H1 (cell line): ENCODE measurements around the gene PTDSS2. TPM values are rescaled to one million over a fixed set of nuclear protein-coding genes. Genes with fewer than 3 reads are reported as not detected.

Source experiments
- CTCF ChIA-PET: fragments of 300-600 bp; sonication (Branson Sonifier 250); formaldehyde crosslinking; loops from one replicate; lab custom pipeline; 2021; ENCODE audit not compliant: partially characterized antibody; lab: Charles Lee
- POLR2A ChIA-PET: fragments of 300-600 bp; sonication (Branson Sonifier 250); formaldehyde crosslinking; loops from one replicate; lab custom pipeline; 2021; ENCODE audit warnings: inconsistent platforms; ENCODE audit not compliant: partially characterized antibody; lab: Charles Lee
- DNase-seq, 2 experiments: peaks; one replicate each; pipeline versions ENCODE4 v3.0.0 to v3.0.0-alpha.2; 2010 to 2022; ENCODE audit warnings: low spot score in 2 of 2, low read depth in 1 of 2, mixed read lengths in 1 of 2
- FAIRE-seq: peaks from 2 replicates; lab custom pipeline; 2011; peaks lifted over from hg19 to GRCh38; lab: Jason Lieb, UNC
- H2AFZ ChIP-seq: 2 replicates; pipeline ENCODE4 v1.8.1; 2012; ENCODE audit warnings: low read length, inconsistent platforms
- H2AK5ac ChIP-seq: 2 replicates; pipeline ENCODE4 v1.6.1; 2013; ENCODE audit warnings: low read depth, low read length
- H2BK120ac ChIP-seq: replicated peaks from 2 replicates; pipeline ENCODE3; 2013; ENCODE audit warnings: low read depth, low read length, inconsistent platforms
- H2BK12ac ChIP-seq: 2 replicates; pipeline ENCODE4 v1.6.1; 2013; ENCODE audit warnings: low read depth, low read length
- H2BK15ac ChIP-seq: 2 replicates; pipeline ENCODE4 v1.6.1; 2013; ENCODE audit warnings: low read length
- H2BK20ac ChIP-seq: 2 replicates; pipeline ENCODE4 v1.6.1; 2013; ENCODE audit warnings: low read length
- H2BK5ac ChIP-seq: 2 replicates; pipeline ENCODE4 v1.6.1; 2013; ENCODE audit warnings: low read depth, low read length
- H3K14ac ChIP-seq: 2 replicates; pipeline ENCODE4 v1.6.1; 2013; ENCODE audit warnings: inconsistent platforms; ENCODE audit not compliant: insufficient read length
- H3K18ac ChIP-seq: 2 replicates; pipeline ENCODE4 v1.6.1; 2013; ENCODE audit warnings: low read length; ENCODE audit errors: extremely low read depth
- H3K23ac ChIP-seq: 2 replicates; pipeline ENCODE4 v1.6.1; 2013; ENCODE audit warnings: inconsistent platforms; ENCODE audit not compliant: insufficient read length
- H3K23me2 ChIP-seq: 2 replicates; pipeline ENCODE4 v1.6.1; 2013; ENCODE audit warnings: low read depth, low read length
- H3K27ac ChIP-seq: 2 replicates; pipeline ENCODE4 v1.6.1; 2011; ENCODE audit warnings: low read depth, low read length, inconsistent platforms
- H3K27me3 ChIP-seq, 4 experiments: replicated peaks in 1 of 4; 1 replicate in 1 of 4; 2 replicates in 3 of 4; pipeline versions ENCODE4 v1.6.1 to v1.8.1; 2011 to 2013; ENCODE audit warnings: low read length in 3 of 4, mild to moderate bottlenecking in 3 of 4, inconsistent platforms in 2 of 4, mixed read lengths in 2 of 4, moderate library complexity in 1 of 4; ENCODE audit not compliant: control insufficient read depth in 3 of 4, insufficient read depth in 3 of 4; ENCODE audit errors: extremely low read depth in 1 of 4
- H3K36me3 ChIP-seq, 4 experiments: 2 replicates each; pipeline versions ENCODE4 v1.6.1 to v1.8.1; 2011 to 2013; ENCODE audit warnings: mild to moderate bottlenecking in 4 of 4, low read length in 3 of 4, moderate library complexity in 2 of 4, control low read depth in 1 of 4, inconsistent platforms in 1 of 4; ENCODE audit not compliant: insufficient read depth in 4 of 4, control insufficient read depth in 2 of 4
- H3K4ac ChIP-seq: replicated peaks from 2 replicates; pipeline ENCODE3; 2013; ENCODE audit warnings: low read length, low read depth, mixed read lengths, inconsistent platforms; ENCODE audit not compliant: insufficient read length
- H3K4me1 ChIP-seq, 4 experiments: replicated peaks in 1 of 4; 1 replicate in 1 of 4; 2 replicates in 3 of 4; pipeline versions ENCODE4 v1.6.1 to v1.8.1; 2011 to 2013; ENCODE audit warnings: low read length in 3 of 4, inconsistent platforms in 2 of 4, mixed read lengths in 1 of 4; ENCODE audit not compliant: insufficient read depth in 4 of 4, control insufficient read depth in 3 of 4
- H3K4me2 ChIP-seq, 2 experiments: 2 replicates each; pipeline versions ENCODE4 v1.6.1 to v1.8.1; 2011 to 2013; ENCODE audit warnings: low read depth in 2 of 2, low read length in 2 of 2, control low read depth in 1 of 2, inconsistent platforms in 1 of 2, mild to moderate bottlenecking in 1 of 2; ENCODE audit not compliant: insufficient read depth in 1 of 2
- H3K4me3 ChIP-seq, 4 experiments: fragments of 200-600, 300-600 bp in 1 of 4; sonication (generic), shearing (Covaris generic), sonication (Bioruptor Twin) in 1 of 4; 2 replicates each; pipeline versions ENCODE4 v1.5.1 to v1.8.1; 2011 to 2016; ENCODE audit warnings: low read length in 4 of 4, low read depth in 3 of 4, control low read depth in 2 of 4, inconsistent platforms in 2 of 4, mild to moderate bottlenecking in 2 of 4, mixed read lengths in 1 of 4, moderate library complexity in 1 of 4; ENCODE audit not compliant: insufficient read depth in 2 of 4; ENCODE audit errors: extremely low read depth in 1 of 4
- H3K56ac ChIP-seq: replicated peaks from 2 replicates; pipeline ENCODE3; 2013; ENCODE audit warnings: low read depth, mild to moderate bottlenecking, mixed read lengths, low read length, inconsistent platforms; ENCODE audit not compliant: insufficient read length
- H3K79me1 ChIP-seq: 2 replicates; pipeline ENCODE4 v1.6.1; 2013; ENCODE audit warnings: low read depth, low read length, control low read depth
- H3K79me2 ChIP-seq, 2 experiments: 2 replicates each; pipeline versions ENCODE4 v1.6.1 to v1.8.1; 2012 to 2013; ENCODE audit warnings: low read length in 2 of 2, mild to moderate bottlenecking in 2 of 2, inconsistent platforms in 1 of 2; ENCODE audit not compliant: insufficient read depth in 2 of 2, control insufficient read depth in 1 of 2
- H3K9ac ChIP-seq, 4 experiments: replicated peaks in 1 of 4; 1 replicate in 1 of 4; 2 replicates in 3 of 4; pipeline versions ENCODE4 v1.6.1 to v1.8.1; 2011 to 2013; ENCODE audit warnings: low read depth in 3 of 4, low read length in 3 of 4, control low read depth in 2 of 4, mild to moderate bottlenecking in 2 of 4, moderate library complexity in 2 of 4, inconsistent platforms in 1 of 4; ENCODE audit errors: extremely low read depth in 1 of 4
- H3K9me3 ChIP-seq, 2 experiments: 2 replicates each; pipeline versions ENCODE4 v1.6.1 to v1.8.1; 2012 to 2013; ENCODE audit warnings: mild to moderate bottlenecking in 2 of 2, moderate library complexity in 2 of 2, control low read depth in 1 of 2, inconsistent platforms in 1 of 2, low read depth in 1 of 2, low read length in 1 of 2, mixed read lengths in 1 of 2; ENCODE audit not compliant: insufficient read depth in 2 of 2
- H4K20me1 ChIP-seq, 2 experiments: replicated peaks in 1 of 2; 2 replicates each; pipeline versions ENCODE3 to v1.8.1; 2011 to 2013; ENCODE audit warnings: inconsistent platforms in 2 of 2, low read length in 2 of 2, mild to moderate bottlenecking in 1 of 2; ENCODE audit not compliant: insufficient read depth in 2 of 2, control insufficient read depth in 1 of 2
- H4K5ac ChIP-seq: 2 replicates; pipeline ENCODE4 v1.6.1; 2013; ENCODE audit warnings: low read length, low read depth, mixed read lengths, inconsistent platforms; ENCODE audit not compliant: insufficient read length
- H4K8ac ChIP-seq: 2 replicates; pipeline ENCODE4 v1.8.0; 2013; ENCODE audit warnings: mild to moderate bottlenecking, moderate library complexity, low read length, inconsistent platforms; ENCODE audit not compliant: insufficient read depth; ENCODE audit errors: extremely low read depth
- H4K91ac ChIP-seq: replicated peaks from 2 replicates; pipeline ENCODE3; 2013; ENCODE audit warnings: low read length, mixed read lengths, inconsistent platforms; ENCODE audit not compliant: insufficient read length
- CBX5 ChIP-seq: fragments of 300-800, 300-1000 bp; sonication (generic); IDR thresholded peaks from 2 replicates; pipeline ENCODE4 v1.7.1; 2016; ENCODE audit warnings: antibody characterized with exemption, low read length, low read depth
- RNF2 ChIP-seq: fragments of 200-900, 300-1000 bp; sonication (generic); IDR thresholded peaks from 2 replicates; pipeline ENCODE4 v1.7.1; 2016; ENCODE audit warnings: borderline replicate concordance, low read depth, mild to moderate bottlenecking, antibody characterized with exemption, low read length; ENCODE audit not compliant: poor library complexity, severe bottlenecking; ENCODE audit errors: missing control alignments
- TAF7 ChIP-seq: optimal IDR thresholded peaks from 2 replicates; pipeline ENCODE3; 2011; ENCODE audit warnings: low read depth, mild to moderate bottlenecking, inconsistent platforms, low read length, moderate library complexity, borderline replicate concordance
- TBP ChIP-seq: IDR thresholded peaks from 2 replicates; pipeline ENCODE4 v1.6.1; 2011; ENCODE audit warnings: low read depth, low read length, improper control_type of control experiment
- YY1 ChIP-seq: IDR thresholded peaks from 2 replicates; pipeline ENCODE4 v1.6.1; 2011; ENCODE audit warnings: low read depth, mild to moderate bottlenecking, low read length
- ZNF274 ChIP-seq: IDR thresholded peaks from 2 replicates; pipeline ENCODE4 v1.7.0; 2012; ENCODE audit warnings: low read length, borderline replicate concordance; ENCODE audit errors: extremely low read depth
- WGBS, 2 experiments: shearing (Covaris generic) in 1 of 2; methylation state at CpG; one replicate each; pipeline versions ENCODE4 v1.1.6 to v1.1.7; 2013 to 2015; ENCODE audit warnings: low lambda C conversion rate in 2 of 2, mixed read lengths in 2 of 2, inconsistent platforms in 1 of 2, low coverage in 1 of 2, missing lambda C conversion rate in 1 of 2; ENCODE audit not compliant: insufficient replicate concordance in 2 of 2, insufficient coverage in 1 of 2, insufficient read length in 1 of 2; ENCODE audit errors: extremely low coverage in 1 of 2, missing lambda C conversion rate in 1 of 2; 5-methylcytosine and 5-hydroxymethylcytosine counted together
- polyA plus RNA-seq, 7 experiments: library from polyadenylated mRNA; depleted of rRNA in 3 of 7; stranded (reverse) in 5 of 7; unstranded in 2 of 7; fragments of >200 nt in 5 of 7; fragments of 200-250 nt in 2 of 7; gene quantifications; 1 replicate in 5 of 7; 2 replicates in 1 of 7; 4 replicates in 1 of 7; pipeline versions ENCODE4 v1.2.1 to v1.2.3, GENCODE V29; 2011 to 2013; ENCODE audit warnings: missing spikeins in 2 of 7, mixed read lengths in 2 of 7
- total RNA-seq: library from RNA; stranded (reverse); fragmentation: NEBNext Ultra II Directional; extraction: Animal tissue kit (Norgen Biotek cat#: 25700); gene quantifications from 2 replicates; pipeline ENCODE4 v1.2.1, GENCODE V29; 2021
- TF ChIP-seq, protein P1 (sequence below): IDR thresholded peaks from 2 replicates; pipeline ENCODE4 v1.6.1; 2011; ENCODE audit warnings: low read depth, mild to moderate bottlenecking, low read length; ENCODE audit not compliant: insufficient read depth
- TF ChIP-seq, protein P2 (sequence below): IDR thresholded peaks from 2 replicates; pipeline ENCODE4 v1.6.1; 2011; ENCODE audit warnings: low read length, improper control_type of control experiment

The PTDSS2 gene
- total and polyA plus RNA-seq, 2 of the 8 experiments (the other 6 are each of a cell fraction or from before 2014, with no cell fraction given), result 48.7 to 68.2 TPM

DNA sequence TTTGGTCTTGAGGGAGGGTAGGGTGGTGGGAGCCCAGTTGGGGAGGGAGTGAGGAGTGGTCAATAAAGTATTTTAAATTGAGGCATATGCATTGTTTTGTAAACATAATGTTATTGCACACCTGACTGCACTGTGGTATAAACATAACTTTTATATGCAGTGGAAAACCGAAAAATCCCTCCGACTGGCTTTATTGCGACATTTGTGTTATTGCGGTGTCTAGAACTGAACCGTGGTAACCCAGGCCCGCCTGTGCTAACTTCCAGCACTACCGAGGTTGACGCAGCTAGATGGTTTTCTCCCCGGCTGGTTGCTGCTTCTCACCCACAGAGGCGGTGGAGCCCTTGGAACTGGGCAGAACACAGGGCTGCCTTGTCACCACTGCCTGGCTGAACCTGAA lies 64.5 kb downstream of the PTDSS2 start:
- Histone ChIP-seq H3K4me2 (no peak overlapping the region), H3K14ac (no peak overlapping the region), H3K23ac (no peak overlapping the region), H2AFZ (no peak overlapping the region), H4K8ac (no peak overlapping the region), H3K9ac (no peak overlapping the region), H2AK5ac (no peak overlapping the region), H2BK120ac (no peak overlapping the region), H3K4ac (no peak overlapping the region), H3K79me2 (no peaks in the 10 kb centered on the region), H2BK15ac (no peak overlapping the region), H4K5ac (no peak overlapping the region), H2BK12ac (no peak overlapping the region), H3K27me3 (0 out of 7 replicates have a peak, but pooled peaks cover 0 to 3% (median 0%) of the 10 kb centered on the region in 4 experiments), H3K23me2 (no peaks in the 10 kb centered on the region), H3K36me3 (no peaks in the 10 kb centered on the region; a peak in 1 of 8 replicates), H3K56ac (no peak overlapping the region), H4K91ac (no peak overlapping the region), H3K4me1 (no peaks in the 10 kb centered on the region), H4K20me1 (peaks cover 0 to 2% of the 10 kb centered on the region in 2 experiments), H3K9me3 (peaks cover 4 to 14% of the 10 kb centered on the region in 2 experiments; a peak in 1 of 4 replicates), H3K27ac (no peak overlapping the region), H3K18ac (no peak overlapping the region), H2BK20ac (no peak overlapping the region), H3K79me1 (no peaks in the 10 kb centered on the region; the same call in 1 of the 2 replicates), H2BK5ac (no peak overlapping the region), H3K4me3 (no peak overlapping the region)
- ChIA-PET POLR2A (no interaction called here), CTCF (no interaction called here)
- WGBS, 2 experiments, result 94% methylated on average over 10 of the region's 10 CpGs; no CpG with 5 or more reads in 1 of the 2 experiments
- FAIRE-seq (no peak), DNase-seq (no peak)
- TF ChIP-seq YY1 (no peak), TBP (no peak), CBX5 (no peak), ZNF274 (no peak), TAF7 (no peak), RNF2 (no peak)
- TF ChIP-seq, protein P1, sequence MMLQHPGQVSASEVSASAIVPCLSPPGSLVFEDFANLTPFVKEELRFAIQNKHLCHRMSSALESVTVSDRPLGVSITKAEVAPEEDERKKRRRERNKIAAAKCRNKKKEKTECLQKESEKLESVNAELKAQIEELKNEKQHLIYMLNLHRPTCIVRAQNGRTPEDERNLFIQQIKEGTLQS, result no peak
- TF ChIP-seq, protein P2, sequence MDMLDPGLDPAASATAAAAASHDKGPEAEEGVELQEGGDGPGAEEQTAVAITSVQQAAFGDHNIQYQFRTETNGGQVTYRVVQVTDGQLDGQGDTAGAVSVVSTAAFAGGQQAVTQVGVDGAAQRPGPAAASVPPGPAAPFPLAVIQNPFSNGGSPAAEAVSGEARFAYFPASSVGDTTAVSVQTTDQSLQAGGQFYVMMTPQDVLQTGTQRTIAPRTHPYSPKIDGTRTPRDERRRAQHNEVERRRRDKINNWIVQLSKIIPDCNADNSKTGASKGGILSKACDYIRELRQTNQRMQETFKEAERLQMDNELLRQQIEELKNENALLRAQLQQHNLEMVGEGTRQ, result no peak
